Endothelial cell of umbilical vein (primary cell): ENCODE data around the gene TMC1. TPM values are rescaled to one million over a fixed set of nuclear protein-coding genes. Genes with fewer than 3 reads are reported as not detected.
"Not testable (repeated sequence)": the region's sequence is repeated elsewhere in the genome, so short reads cannot be mapped to it uniquely, and the experiment has no call there.

ENCODE experiments used
- BruUV-seq: library from RNA; stranded (reverse); fragments of 400-500 nt; replicated peaks from 2 replicates; lab custom pipeline; 2021; lab: Mats Ljungman, UMichigan
- CTCF ChIA-PET: fragments of 300-600, 350-600 bp; sonication (Branson Sonifier 250); formaldehyde crosslinking; loops from one replicate; lab custom pipeline; 2021; ENCODE audit warnings: antibody characterized with exemption, inconsistent platforms; lab: Charles Lee
- POLR2A ChIA-PET: fragments of 300-600, 350-600 bp; sonication (Branson Sonifier 250); formaldehyde crosslinking; loops from one replicate; lab custom pipeline; 2021; ENCODE audit warnings: antibody characterized with exemption, inconsistent platforms; lab: Charles Lee
- DNase-seq: peaks from one replicate; pipeline ENCODE4 v3.0.0-alpha.2; 2011; ENCODE audit warnings: low read depth, low spot score
- FAIRE-seq: peaks from 2 replicates; lab custom pipeline; 2011; peaks lifted over from hg19 to GRCh38; lab: Jason Lieb, UNC
- H2AFZ ChIP-seq: 2 replicates; pipeline ENCODE4 v1.6.0; 2012; ENCODE audit warnings: low read depth, low read length, control low read depth, inconsistent platforms
- H3K27ac ChIP-seq: 2 replicates; pipeline ENCODE4 v1.5.1; 2011; ENCODE audit warnings: low read depth, mild to moderate bottlenecking, control low read depth, low read length, moderate library complexity; ENCODE audit not compliant: insufficient read depth
- H3K27me3 ChIP-seq, 2 experiments: 2 replicates each; pipeline versions ENCODE4 v1.6.0 to v1.6.1; 2011; ENCODE audit warnings: low read length in 2 of 2, mixed read lengths in 1 of 2; ENCODE audit not compliant: control insufficient read depth in 2 of 2, insufficient read depth in 2 of 2
- H3K36me3 ChIP-seq, 2 experiments: 2 replicates in 1 of 2; 3 replicates in 1 of 2; pipeline ENCODE4 v1.5.1; 2011; ENCODE audit warnings: low read length in 2 of 2, mild to moderate bottlenecking in 1 of 2, moderate library complexity in 1 of 2; ENCODE audit not compliant: control insufficient read depth in 2 of 2, insufficient read depth in 2 of 2; ENCODE audit errors: extremely low read depth in 1 of 2
- H3K4me1 ChIP-seq: 3 replicates; pipeline ENCODE4 v1.5.1; 2011; ENCODE audit warnings: mild to moderate bottlenecking, low read length; ENCODE audit not compliant: control insufficient read depth, insufficient read depth; ENCODE audit errors: extremely low read depth
- H3K4me2 ChIP-seq: 2 replicates; pipeline ENCODE4 v1.6.1; 2011; ENCODE audit warnings: low read length, control low read depth, mixed read lengths; ENCODE audit not compliant: insufficient read depth
- H3K4me3 ChIP-seq, 3 experiments: fragments of 200-600 bp in 1 of 3; sonication (generic), shearing (Covaris generic) in 1 of 3; replicated peaks in 1 of 3; 2 replicates each; pipeline ENCODE4 v1.5.1; 2011 to 2016; ENCODE audit warnings: control low read depth in 3 of 3, low read length in 3 of 3, mild to moderate bottlenecking in 2 of 3, inconsistent platforms in 1 of 3, low read depth in 1 of 3, moderate library complexity in 1 of 3; ENCODE audit not compliant: insufficient read depth in 1 of 3
- H3K79me2 ChIP-seq: 2 replicates; pipeline ENCODE4 v1.6.0; 2012; ENCODE audit warnings: low read length, inconsistent platforms; ENCODE audit not compliant: control insufficient read depth, insufficient read depth
- H3K9ac ChIP-seq: replicated peaks from 2 replicates; pipeline ENCODE3; 2011; ENCODE audit warnings: low read length, control low read depth; ENCODE audit not compliant: insufficient read depth; ENCODE audit errors: extremely low read depth
- H3K9me1 ChIP-seq: replicated peaks from 3 replicates; pipeline ENCODE4 v1.6.0; 2011; ENCODE audit warnings: mild to moderate bottlenecking, low read length; ENCODE audit not compliant: control insufficient read depth, insufficient read depth; ENCODE audit errors: extremely low read depth
- H3K9me3 ChIP-seq: replicated peaks from 2 replicates; pipeline ENCODE4 v1.5.1; 2012; ENCODE audit warnings: low read length, inconsistent platforms; ENCODE audit not compliant: control insufficient read depth, insufficient read depth
- H4K20me1 ChIP-seq: replicated peaks from 2 replicates; pipeline ENCODE3; 2011; ENCODE audit warnings: mild to moderate bottlenecking, low read length; ENCODE audit not compliant: control insufficient read depth, insufficient read depth; ENCODE audit errors: extremely low read depth
- EZH2 ChIP-seq: IDR thresholded peaks from 2 replicates; pipeline ENCODE4 v1.6.1; 2012; ENCODE audit warnings: borderline replicate concordance, low read depth, mild to moderate bottlenecking, moderate library complexity, low read length, inconsistent platforms; ENCODE audit not compliant: severe bottlenecking
- FOS ChIP-seq: IDR thresholded peaks from 2 replicates; pipeline ENCODE4 v1.6.1; 2011; ENCODE audit warnings: mild to moderate bottlenecking, low read length, moderate library complexity, borderline replicate concordance; ENCODE audit not compliant: insufficient read depth
- GATA2 ChIP-seq: IDR thresholded peaks from 2 replicates; pipeline ENCODE4 v1.7.0; 2011; ENCODE audit warnings: low read depth, mild to moderate bottlenecking, moderate library complexity, mixed read lengths, low read length; ENCODE audit not compliant: insufficient read length, insufficient read depth
- JUN ChIP-seq: IDR thresholded peaks from 2 replicates; pipeline ENCODE4 v1.6.1; 2011; ENCODE audit warnings: borderline replicate concordance, low read depth; ENCODE audit not compliant: insufficient read length, insufficient read depth
- MYC ChIP-seq: IDR thresholded peaks from one replicate; pipeline ENCODE4 v1.6.1; 2011; ENCODE audit warnings: mild to moderate bottlenecking, low read depth, low read length
- POLR2A ChIP-seq: IDR thresholded peaks from 2 replicates; pipeline ENCODE4 v1.6.1; 2012; ENCODE audit warnings: low read depth, mild to moderate bottlenecking, control low read depth, low read length
- POLR2AphosphoS5 ChIP-seq: IDR thresholded peaks from 2 replicates; pipeline ENCODE4 v1.6.1; 2012; ENCODE audit warnings: low read depth, mild to moderate bottlenecking, control low read depth, low read length, moderate library complexity; ENCODE audit not compliant: insufficient read depth
- dilution Hi-C: fragments of 300-500 bp; cut with MboI; formaldehyde crosslinking; loops from one replicate; pipeline ENCODE4 v1.15.0; 2019; ENCODE audit warnings: low sequenced_read_pairs; ENCODE audit not compliant: extremely low pct_ligation_motif_present
- intact Hi-C: fragments of 100-400 bp; cut with micrococcal nuclease; formaldehyde crosslinking; loops from one replicate; pipeline ENCODE4 v1.10.0; 2022
- polyA plus RNA-seq, 4 experiments: library from polyadenylated mRNA; depleted of rRNA in 3 of 4; stranded (reverse) in 3 of 4; unstranded in 1 of 4; fragments of >200 nt; gene quantifications; 2 replicates each; pipeline versions ENCODE4 v1.2.1 to v1.2.3, GENCODE V29; 2011 to 2012; ENCODE audit warnings: missing spikeins in 1 of 4
- total RNA-seq: library from RNA; stranded (reverse); gene quantifications from 2 replicates; pipeline ENCODE4 v1.2.3, GENCODE V29; 2021
- TF ChIP-seq, protein P1 (sequence below): IDR thresholded peaks from 2 replicates; pipeline ENCODE4 v1.6.1; 2011; ENCODE audit not compliant: insufficient read depth, insufficient read length
- TF ChIP-seq, protein P2 (sequence below), 2 donors: IDR thresholded peaks; 1 replicate in 1 of 2; 2 replicates in 1 of 2; pipeline ENCODE4 v1.5.1; 2011; ENCODE audit warnings: low read length in 2 of 2, mild to moderate bottlenecking in 2 of 2, moderate library complexity in 2 of 2, control low read depth in 1 of 2, inconsistent platforms in 1 of 2, low read depth in 1 of 2; ENCODE audit not compliant: insufficient read depth in 1 of 2; ENCODE audit errors: extremely low read depth in 1 of 2

The TMC1 gene
- total and polyA plus RNA-seq, 2 donors (not counting 3 experiments of a cell fraction or from before 2014, with no cell fraction given), result 1.5 TPM; not detected in 1

DNA sequence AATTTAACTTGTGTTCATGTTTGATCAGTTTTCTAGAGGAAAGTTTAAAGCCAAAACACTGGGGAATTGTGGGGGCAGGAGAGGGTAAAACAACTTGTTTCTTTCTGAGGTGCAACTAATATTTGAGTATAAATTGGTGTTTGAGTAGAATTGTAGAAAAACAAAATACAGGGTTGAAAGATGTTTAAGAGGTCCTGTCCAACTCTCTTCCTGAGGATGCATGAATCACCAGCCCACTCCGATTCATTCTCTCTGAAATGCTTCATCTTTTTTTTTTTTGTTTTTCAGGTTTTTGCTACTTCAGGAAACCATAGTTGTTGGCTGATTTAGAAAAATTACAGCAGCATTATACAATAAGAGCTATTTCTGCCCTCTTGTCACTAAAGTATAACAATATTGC lies 42.4 kb upstream of the TMC1 start:
- no peaks in the 10 kb centered on the region for H3K9me1 ChIP-seq
- TF ChIP-seq FOS (peak; percentile 87), POLR2AphosphoS5 (no peak), EZH2 (no peak), POLR2A (no peak), JUN (peak; percentile 76), GATA2 (no peak), MYC (no peak)
- TF ChIP-seq, protein P1, sequence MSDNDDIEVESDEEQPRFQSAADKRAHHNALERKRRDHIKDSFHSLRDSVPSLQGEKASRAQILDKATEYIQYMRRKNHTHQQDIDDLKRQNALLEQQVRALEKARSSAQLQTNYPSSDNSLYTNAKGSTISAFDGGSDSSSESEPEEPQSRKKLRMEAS, result no peak
- TF ChIP-seq, protein P2, sequence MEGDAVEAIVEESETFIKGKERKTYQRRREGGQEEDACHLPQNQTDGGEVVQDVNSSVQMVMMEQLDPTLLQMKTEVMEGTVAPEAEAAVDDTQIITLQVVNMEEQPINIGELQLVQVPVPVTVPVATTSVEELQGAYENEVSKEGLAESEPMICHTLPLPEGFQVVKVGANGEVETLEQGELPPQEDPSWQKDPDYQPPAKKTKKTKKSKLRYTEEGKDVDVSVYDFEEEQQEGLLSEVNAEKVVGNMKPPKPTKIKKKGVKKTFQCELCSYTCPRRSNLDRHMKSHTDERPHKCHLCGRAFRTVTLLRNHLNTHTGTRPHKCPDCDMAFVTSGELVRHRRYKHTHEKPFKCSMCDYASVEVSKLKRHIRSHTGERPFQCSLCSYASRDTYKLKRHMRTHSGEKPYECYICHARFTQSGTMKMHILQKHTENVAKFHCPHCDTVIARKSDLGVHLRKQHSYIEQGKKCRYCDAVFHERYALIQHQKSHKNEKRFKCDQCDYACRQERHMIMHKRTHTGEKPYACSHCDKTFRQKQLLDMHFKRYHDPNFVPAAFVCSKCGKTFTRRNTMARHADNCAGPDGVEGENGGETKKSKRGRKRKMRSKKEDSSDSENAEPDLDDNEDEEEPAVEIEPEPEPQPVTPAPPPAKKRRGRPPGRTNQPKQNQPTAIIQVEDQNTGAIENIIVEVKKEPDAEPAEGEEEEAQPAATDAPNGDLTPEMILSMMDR (IDR thresholded peaks at IDR 0.05; ENCODE audit: extremely low read depth in 1 of 2, insufficient read depth in 1 of 2, low read depth in 1 of 2, low read length in 2 of 2), result no peak
- POLR2A ChIA-PET, result interaction anchor here (1.4 kb wide), 1 partner anchor 114 kb away, joined by 11 read pairs; the partner anchor contains the start of gene ZFAND5
- intact Hi-C loops (loop anchor here (1.0 to 2.0 kb wide), 6 partner anchors 14 to 114 kb away; partner anchors contain the start of gene ZFAND5), dilution Hi-C loops (no loop called here)
- DNase-seq, result peak; percentile 87
- no peaks in the 10 kb centered on the region for H3K9me3 ChIP-seq
- peak overlapping the region; percentile 94 for H3K4me2 ChIP-seq
- peaks cover 42% of the 10 kb centered on the region for H3K4me1 ChIP-seq
- CTCF ChIA-PET, result interaction anchor here (0.9 to 2.1 kb wide), 6 partner anchors 9 to 117 kb away, joined by 3 to 6 read pairs (median 4); no protein-coding TSS in a partner anchor
- peak; percentile 68 for FAIRE-seq
- H3K27me3 ChIP-seq, result no peaks in the 10 kb centered on the region
- H2AFZ ChIP-seq, result no peak overlapping the region
- H3K4me3 ChIP-seq, result peak overlapping the region in 1 of 3 experiments; percentile 42
- BruUV-seq, result TSS peak; percentile 35
- peak overlapping the region; percentile 21 for H3K9ac ChIP-seq
- no peaks in the 10 kb centered on the region for H3K36me3 ChIP-seq
- no peaks in the 10 kb centered on the region for H4K20me1 ChIP-seq
- H3K27ac ChIP-seq, result peak overlapping the region; percentile 80
- H3K79me2 ChIP-seq, result no peaks in the 10 kb centered on the region

DNA sequence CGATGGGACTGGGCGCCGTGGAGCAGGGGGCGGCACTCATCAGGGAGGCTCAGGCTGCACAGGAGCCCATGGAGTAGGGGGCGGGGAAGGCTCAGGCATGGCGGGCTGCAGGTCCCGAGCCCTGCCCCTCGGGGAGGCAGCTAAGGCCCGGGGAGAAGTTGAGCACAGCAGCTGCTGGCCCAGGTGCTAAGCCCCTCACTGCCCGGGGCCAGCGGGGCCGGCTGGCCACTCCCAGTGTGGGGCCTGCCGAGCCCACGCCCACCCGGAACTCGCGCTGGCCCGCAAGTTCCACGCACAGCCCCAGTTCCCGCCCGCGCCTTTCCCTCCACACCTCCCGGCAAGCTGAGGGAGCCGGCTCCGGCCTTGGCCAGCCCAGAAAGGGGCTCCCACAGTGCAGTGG lies 41.1 kb upstream of the TMC1 start:
- H3K4me1 ChIP-seq, result peaks cover 42% of the 10 kb centered on the region
- FAIRE-seq, H3K27ac ChIP-seq, H3K36me3 ChIP-seq, H3K9me3 ChIP-seq, H3K9me1 ChIP-seq, BruUV-seq, H3K27me3 ChIP-seq, H3K4me2 ChIP-seq, H3K9ac ChIP-seq, dilution Hi-C loops, DNase-seq, H2AFZ ChIP-seq, H4K20me1 ChIP-seq, H3K79me2 ChIP-seq, intact Hi-C loops, H3K4me3 ChIP-seq: not testable (repeated sequence)
- CTCF ChIA-PET, result interaction anchor here (1.0 to 2.1 kb wide), 2 partner anchors 97 to 112 kb away, joined by 3 to 6 read pairs; no protein-coding TSS in a partner anchor
- POLR2A ChIA-PET, result interaction anchor here (1.4 kb wide), 1 partner anchor 115 kb away, joined by 11 read pairs; the partner anchor contains the start of gene ZFAND5
